Endodermal cell (in vitro differentiated cells): ENCODE measurements around the gene PADI4. TPM values are rescaled to one million over a fixed set of nuclear protein-coding genes. Genes with fewer than 3 reads are reported as not detected.

ENCODE experiments used
- DNase-seq: peaks from one replicate; pipeline ENCODE4 v3.0.0-alpha.2; 2017
- H3K27ac ChIP-seq: 2 replicates; pipeline ENCODE4 v1.5.1; 2013; ENCODE audit warnings: mild to moderate bottlenecking, low read depth, low read length, moderate library complexity
- H3K27me3 ChIP-seq: 2 replicates; pipeline ENCODE4 v1.6.1; 2013; ENCODE audit warnings: mild to moderate bottlenecking, low read length, moderate library complexity; ENCODE audit not compliant: insufficient read depth, control insufficient read depth, poor library complexity, severe bottlenecking
- H3K36me3 ChIP-seq: 2 replicates; pipeline ENCODE4 v1.7.0; 2013; ENCODE audit warnings: mild to moderate bottlenecking, low read length, moderate library complexity; ENCODE audit not compliant: control insufficient read depth, insufficient read depth
- H3K4me1 ChIP-seq: one replicate; pipeline ENCODE4 v1.7.0; 2013; ENCODE audit warnings: low read length; ENCODE audit not compliant: control insufficient read depth, insufficient read depth
- H3K4me3 ChIP-seq: 2 replicates; pipeline ENCODE4 v1.5.1; 2013; ENCODE audit warnings: mild to moderate bottlenecking, low read length, moderate library complexity
- H3K9ac ChIP-seq: 2 replicates; pipeline ENCODE4 v1.6.1; 2013; ENCODE audit warnings: mild to moderate bottlenecking, low read length, moderate library complexity; ENCODE audit not compliant: poor library complexity, severe bottlenecking; ENCODE audit errors: extremely low read depth
- H3K9me3 ChIP-seq: 2 replicates; pipeline ENCODE4 v1.6.1; 2013; ENCODE audit warnings: mild to moderate bottlenecking, low read length, moderate library complexity; ENCODE audit not compliant: control insufficient read depth
- H3K27ac Mint-ChIP-seq: 2 replicates; pipeline ENCODE4 v1.8.0; 2020; ENCODE audit warnings: mixed read lengths
- H3K27me3 Mint-ChIP-seq: 2 replicates; pipeline ENCODE4 v1.8.0; 2021; ENCODE audit warnings: mild to moderate bottlenecking, mixed read lengths; ENCODE audit not compliant: insufficient read depth
- H3K36me3 Mint-ChIP-seq: 2 replicates; pipeline ENCODE4 v1.8.0; 2020; ENCODE audit warnings: low read depth, mixed read lengths
- H3K4me1 Mint-ChIP-seq: 2 replicates; pipeline ENCODE4 v1.8.0; 2020; ENCODE audit warnings: mixed read lengths
- H3K4me3 Mint-ChIP-seq: 2 replicates; pipeline ENCODE4 v1.8.0; 2020; ENCODE audit warnings: mild to moderate bottlenecking, moderate library complexity, mixed read lengths
- H3K9me3 Mint-ChIP-seq: 2 replicates; pipeline ENCODE4 v1.8.0; 2020; ENCODE audit warnings: mild to moderate bottlenecking, mixed read lengths
- WGBS, 2 experiments: methylation state at CpG; one replicate each; pipeline versions ENCODE4 v1.1.5 to v1.1.7; 2013; ENCODE audit warnings: missing lambda C conversion rate in 2 of 2, mixed read lengths in 1 of 2; ENCODE audit not compliant: insufficient coverage in 1 of 2, insufficient read length in 1 of 2; 5-methylcytosine and 5-hydroxymethylcytosine counted together
- total RNA-seq, 2 donors: library from RNA; stranded (reverse); fragmentation: NEBNext Ultra II Directional in 1 of 2; extraction: Animal tissue kit (Norgen Biotek cat#: 25700) in 1 of 2; gene quantifications; 2 replicates in 1 of 2; 3 replicates in 1 of 2; pipeline ENCODE4 v1.2.1, GENCODE V29; 2021
- TF ChIP-seq, protein P1 (sequence below): fragments of 200-600 bp; sonication (generic); conservative IDR thresholded peaks from 2 replicates; pipeline ENCODE4 v1.5.0; 2021; ENCODE audit warnings: antibody characterized with exemption, mild to moderate bottlenecking

PADI4 gene
- total RNA-seq, 2 donors from 2014 or later = not detected

DNA sequence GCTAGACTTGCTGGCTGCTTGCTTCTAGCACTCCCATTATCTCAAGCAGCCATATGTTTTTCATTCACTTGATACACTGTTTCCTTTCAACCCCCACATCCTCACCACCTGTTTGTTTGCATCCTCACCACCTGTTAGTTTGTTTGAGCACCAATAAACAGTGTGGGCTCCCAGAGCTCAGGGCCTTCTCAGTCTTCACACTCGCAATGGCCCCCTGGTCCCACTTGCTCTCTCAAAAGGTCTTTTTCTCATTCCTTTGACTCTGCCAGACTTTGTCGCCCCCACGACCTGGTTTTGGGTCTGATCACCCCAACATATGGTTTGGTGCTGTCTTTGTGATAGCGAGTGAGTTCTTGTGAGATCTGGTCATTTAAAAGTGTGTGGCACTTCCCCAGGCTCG is 6.2 kb upstream of the PADI4 start:
- Histone ChIP-seq H3K9me3 (peaks cover 22% of the 10 kb centered on the region), H3K4me1 (no peaks in the 10 kb centered on the region), H3K36me3 (no peaks in the 10 kb centered on the region), H3K27ac (no peak overlapping the region), H3K4me3 (no peak overlapping the region), H3K27me3 (no peaks in the 10 kb centered on the region), H3K9ac (no peak overlapping the region)
- peaks cover 11% of the 10 kb centered on the region for H3K4me1 Mint-ChIP-seq
- no peak overlapping the region for H3K4me3 Mint-ChIP-seq
- H3K27ac Mint-ChIP-seq = no peak overlapping the region
- H3K27me3 Mint-ChIP-seq = peaks cover 5% of the 10 kb centered on the region
- TF ChIP-seq, protein P1, sequence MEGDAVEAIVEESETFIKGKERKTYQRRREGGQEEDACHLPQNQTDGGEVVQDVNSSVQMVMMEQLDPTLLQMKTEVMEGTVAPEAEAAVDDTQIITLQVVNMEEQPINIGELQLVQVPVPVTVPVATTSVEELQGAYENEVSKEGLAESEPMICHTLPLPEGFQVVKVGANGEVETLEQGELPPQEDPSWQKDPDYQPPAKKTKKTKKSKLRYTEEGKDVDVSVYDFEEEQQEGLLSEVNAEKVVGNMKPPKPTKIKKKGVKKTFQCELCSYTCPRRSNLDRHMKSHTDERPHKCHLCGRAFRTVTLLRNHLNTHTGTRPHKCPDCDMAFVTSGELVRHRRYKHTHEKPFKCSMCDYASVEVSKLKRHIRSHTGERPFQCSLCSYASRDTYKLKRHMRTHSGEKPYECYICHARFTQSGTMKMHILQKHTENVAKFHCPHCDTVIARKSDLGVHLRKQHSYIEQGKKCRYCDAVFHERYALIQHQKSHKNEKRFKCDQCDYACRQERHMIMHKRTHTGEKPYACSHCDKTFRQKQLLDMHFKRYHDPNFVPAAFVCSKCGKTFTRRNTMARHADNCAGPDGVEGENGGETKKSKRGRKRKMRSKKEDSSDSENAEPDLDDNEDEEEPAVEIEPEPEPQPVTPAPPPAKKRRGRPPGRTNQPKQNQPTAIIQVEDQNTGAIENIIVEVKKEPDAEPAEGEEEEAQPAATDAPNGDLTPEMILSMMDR = no peak
- H3K36me3 Mint-ChIP-seq = peaks cover 3% of the 10 kb centered on the region
- peaks cover 30% of the 10 kb centered on the region for H3K9me3 Mint-ChIP-seq
- peak; percentile 49 for DNase-seq
- 80 to 100% methylated on average over 1 to 5 of the region's 5 CpGs for WGBS, 2 experiments

DNA sequence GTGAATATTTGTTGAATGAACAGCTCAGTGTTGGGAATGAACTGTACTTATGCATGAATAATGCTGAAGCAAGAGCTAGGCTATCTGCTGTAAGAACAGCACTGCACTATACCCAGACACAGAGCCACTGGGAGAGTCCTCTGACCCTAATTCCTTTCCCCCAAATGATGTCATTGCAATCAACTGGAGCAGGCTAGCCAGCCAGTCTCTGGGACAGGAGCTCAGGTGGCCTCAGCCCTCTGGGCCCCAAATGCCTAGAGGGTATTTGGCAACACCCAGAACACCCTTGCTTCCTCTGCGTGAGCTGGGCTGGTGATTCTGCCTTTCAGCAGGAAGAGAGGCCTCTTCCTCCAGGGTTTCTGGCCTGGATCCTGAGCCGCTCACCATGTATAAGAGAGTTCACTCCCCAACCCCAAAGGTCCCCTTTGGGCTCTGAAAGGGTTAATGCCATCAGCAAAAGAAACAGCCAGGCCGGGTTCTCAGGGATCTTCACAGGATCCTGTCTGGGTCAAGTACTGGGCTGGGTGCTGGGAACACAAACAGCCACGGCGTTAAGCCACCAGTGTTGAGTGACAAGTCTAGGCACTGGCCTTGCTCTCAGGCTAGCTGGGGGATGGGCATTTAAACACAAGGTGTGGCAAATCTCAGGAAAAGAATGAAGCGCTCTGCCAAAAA is 3.7 kb upstream of the PADI4 start:
- Mint-ChIP-seq H3K36me3 (peaks cover 3% of the 10 kb centered on the region), H3K9me3 (peaks cover 30% of the 10 kb centered on the region), H3K27ac (no peak overlapping the region), H3K4me1 (peaks cover 11% of the 10 kb centered on the region), H3K4me3 (no peak overlapping the region), H3K27me3 (peaks cover 3% of the 10 kb centered on the region)
- H3K9ac ChIP-seq = no peak overlapping the region
- TF ChIP-seq, protein P1 = no peak
- H3K27ac ChIP-seq = peak overlapping the region; percentile 38
- peak; percentile 65 for DNase-seq
- peaks cover 22% of the 10 kb centered on the region for H3K9me3 ChIP-seq
- H3K27me3 ChIP-seq = no peaks in the 10 kb centered on the region
- no peaks in the 10 kb centered on the region for H3K4me1 ChIP-seq
- WGBS, 2 experiments = 40 to 62% methylated on average over 2 to 6 of the region's 6 CpGs
- no peak overlapping the region for H3K4me3 ChIP-seq
- no peaks in the 10 kb centered on the region for H3K36me3 ChIP-seq

DNA sequence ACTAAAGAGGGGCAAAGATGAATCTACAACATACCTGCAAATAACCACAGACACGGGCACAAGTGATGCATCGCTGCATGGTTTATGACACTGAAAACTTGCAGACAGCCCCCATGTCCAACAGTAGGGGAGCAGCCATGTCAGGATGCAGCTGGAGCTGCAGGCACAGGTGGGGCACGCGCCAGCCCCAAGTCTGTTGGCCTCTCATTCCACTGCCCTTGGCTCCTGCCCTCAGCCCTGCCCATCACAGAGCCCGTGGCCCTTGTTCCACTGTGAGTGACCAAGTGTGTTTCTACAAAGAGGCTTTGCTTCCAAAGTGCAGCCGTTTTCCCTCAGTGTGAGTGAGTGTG is 3.2 kb upstream of the PADI4 start:
- no peaks in the 10 kb centered on the region for H3K4me1 ChIP-seq
- no peaks in the 10 kb centered on the region for H3K36me3 ChIP-seq
- H3K27me3 Mint-ChIP-seq = no peaks in the 10 kb centered on the region
- TF ChIP-seq, protein P1 = no peak
- peaks cover 3% of the 10 kb centered on the region for H3K36me3 Mint-ChIP-seq
- H3K4me3 Mint-ChIP-seq = no peak overlapping the region
- 60 to 74% methylated on average over 1 to 6 of the region's 6 CpGs for WGBS, 2 experiments
- peaks cover 28% of the 10 kb centered on the region for H3K9me3 Mint-ChIP-seq
- H3K4me1 Mint-ChIP-seq = peaks cover 11% of the 10 kb centered on the region
- H3K27me3 ChIP-seq = no peaks in the 10 kb centered on the region
- H3K9ac ChIP-seq = no peak overlapping the region
- peak; percentile 45 for DNase-seq
- H3K27ac Mint-ChIP-seq = no peak overlapping the region
- peak overlapping the region; percentile 36 for H3K27ac ChIP-seq
- H3K9me3 ChIP-seq = peaks cover 22% of the 10 kb centered on the region
- H3K4me3 ChIP-seq = no peak overlapping the region
